Omental fat pad (tissue), 4 donors: Measurements from ENCODE around the gene SLC35E2B. TPM values are rescaled to one million over a fixed set of nuclear protein-coding genes. Genes with fewer than 3 reads are reported as not detected.

Source experiments
- ATAC-seq: fragments of 150-250 bp; one replicate; pipeline ENCODE4 v1.9.1; 2016; ENCODE audit warnings: mild to moderate bottlenecking, moderate library complexity; ENCODE audit not compliant: low FRiP score
- DNase-seq: peaks from one replicate; pipeline ENCODE4 v3.0.0-alpha.2; 2019; ENCODE audit warnings: low spot score
- CTCF ChIP-seq, 3 donors: fragments of 450-650 bp; IDR thresholded peaks; one replicate each; pipeline ENCODE4 v1.5.1; 2016 to 2017; ENCODE audit warnings: antibody characterized with exemption in 3 of 3, mild to moderate bottlenecking in 3 of 3, moderate library complexity in 2 of 3
- total RNA-seq, 4 donors: library from RNA; depleted of rRNA; stranded (reverse); fragments of >200 nt; gene quantifications; one replicate each; pipeline ENCODE4 v1.1.0, GENCODE V29; 2016

Gene SLC35E2B
- total RNA-seq, 4 donors from 2014 or later: 22.1 to 52.9 (median 36.0) TPM

- ATAC-seq: no peak
- no peak for TF ChIP-seq CTCF (IDR thresholded peaks at IDR 0.05)
- no peak for DNase-seq
Measured at GRCh38 chr1:1617925-1618324, 74.7 kb downstream of the SLC35E2B start.

- ATAC-seq (no peak), DNase-seq (no peak)
- TF ChIP-seq CTCF (IDR thresholded peaks at IDR 0.05): no peak
Measured at GRCh38 chr1:1617516-1617915, 75.1 kb downstream of the SLC35E2B start.

GRCh38 chr1:1616838-1617237 is 75.8 kb downstream of the SLC35E2B start:
- ATAC-seq: no peak
- DNase-seq: no peak
- no peak for TF ChIP-seq CTCF (IDR thresholded peaks at IDR 0.05)

GRCh38 chr1:1616045-1616790 is 76.4 kb downstream of the SLC35E2B start:
- TF ChIP-seq CTCF (IDR thresholded peaks at IDR 0.05): no peak
- peak; percentile 50 for ATAC-seq
- DNase-seq: no peak

GRCh38 chr1:1615256-1616044 is 77.1 kb downstream of the SLC35E2B start, which contains the start of gene MIB2:
Gene MIB2, plus strand, starts transcription at chr1:1615500. Its CDS starts 7,953 bp downstream, at chr1:1623453.
- DNase-seq: peak; percentile 81
- TF ChIP-seq CTCF (IDR thresholded peaks at IDR 0.05): no peak
- ATAC-seq: peak; percentile 91

- no peak for DNase-seq
- no peak for ATAC-seq
- no peak for TF ChIP-seq CTCF (IDR thresholded peaks at IDR 0.05)
Measured at GRCh38 chr1:1614954-1615255, 77.7 kb downstream of the SLC35E2B start.
